Gastroesophageal sphincter (tissue), 4 donors: ENCODE data around the gene VEGFA. TPM values are rescaled to one million over a fixed set of nuclear protein-coding genes. Genes with fewer than 3 reads are reported as not detected.

Experiments used
- ATAC-seq: fragments of 150-250 bp; one replicate; pipeline ENCODE4 v1.9.1; 2016; ENCODE audit warnings: mild to moderate bottlenecking, moderate library complexity
- H3K27ac ChIP-seq, 4 donors: fragments of 200-600 bp; sonication (generic) in 3 of 4; 1 replicate in 3 of 4; 2 replicates in 1 of 4; pipeline ENCODE4 v1.5.1; 2016 to 2019
- H3K27me3 ChIP-seq: fragments of 200-600 bp; sonication (generic); one replicate; pipeline ENCODE4 v1.5.1; 2019
- H3K36me3 ChIP-seq, 2 donors: fragments of 200-600 bp; sonication (generic); one replicate each; pipeline ENCODE4 v1.5.1; 2019; ENCODE audit warnings: control low read depth in 1 of 2
- H3K4me1 ChIP-seq, 3 donors: fragments of 200-600 bp; sonication (generic); 1 replicate in 2 of 3; 2 replicates in 1 of 3; pipeline ENCODE4 v1.5.1; 2016 to 2019; ENCODE audit warnings: control low read depth in 2 of 3
- H3K4me3 ChIP-seq, 2 donors: fragments of 200-600 bp; sonication (generic); one replicate each; pipeline ENCODE4 v1.5.1; 2019; ENCODE audit warnings: mild to moderate bottlenecking in 1 of 2, moderate library complexity in 1 of 2
- H3K9me3 ChIP-seq, 3 donors: fragments of 200-600 bp; sonication (generic); one replicate each; pipeline ENCODE4 v1.5.1; 2017 to 2019; ENCODE audit warnings: control low read depth in 2 of 3
- EP300 ChIP-seq: sonication (generic); formaldehyde crosslinking; IDR thresholded peaks from one replicate; pipeline ENCODE4 v1.6.1; 2017; ENCODE audit warnings: antibody characterized with exemption, mild to moderate bottlenecking
- POLR2A ChIP-seq, 2 donors: fragments of 450-650 bp; IDR thresholded peaks; one replicate each; pipeline ENCODE4 v1.6.1; 2017; ENCODE audit warnings: antibody characterized with exemption in 2 of 2, mild to moderate bottlenecking in 2 of 2, moderate library complexity in 1 of 2
- POLR2AphosphoS5 ChIP-seq: sonication (generic); formaldehyde crosslinking; IDR thresholded peaks from one replicate; pipeline ENCODE4 v1.6.1; 2017; ENCODE audit warnings: antibody characterized with exemption
- WGBS, 2 donors: methylation state at CpG; one replicate each; pipeline ENCODE4 v1.1.5; 2018; ENCODE audit warnings: low coverage in 1 of 2; 5-methylcytosine and 5-hydroxymethylcytosine counted together
- total RNA-seq, 4 donors: library from RNA; depleted of rRNA; stranded (reverse); fragments of >200 nt; gene quantifications; one replicate each; pipeline ENCODE4 v1.1.0, GENCODE V29; 2016
- TF ChIP-seq, protein P1 (sequence below), 4 experiments: fragments of 200-600 bp in 2 of 4; fragments of 450-650 bp in 2 of 4; sonication (generic) in 1 of 4; IDR thresholded peaks; one replicate each; pipeline ENCODE4 v1.5.1; 2017 to 2019; ENCODE audit warnings: antibody characterized with exemption in 4 of 4, mild to moderate bottlenecking in 2 of 4, moderate library complexity in 2 of 4

Gene VEGFA
- total RNA-seq, 4 donors from 2014 or later: 32.2 to 66.2 (median 40.1) TPM

- no peak for TF ChIP-seq EP300
- TF ChIP-seq, protein P1, sequence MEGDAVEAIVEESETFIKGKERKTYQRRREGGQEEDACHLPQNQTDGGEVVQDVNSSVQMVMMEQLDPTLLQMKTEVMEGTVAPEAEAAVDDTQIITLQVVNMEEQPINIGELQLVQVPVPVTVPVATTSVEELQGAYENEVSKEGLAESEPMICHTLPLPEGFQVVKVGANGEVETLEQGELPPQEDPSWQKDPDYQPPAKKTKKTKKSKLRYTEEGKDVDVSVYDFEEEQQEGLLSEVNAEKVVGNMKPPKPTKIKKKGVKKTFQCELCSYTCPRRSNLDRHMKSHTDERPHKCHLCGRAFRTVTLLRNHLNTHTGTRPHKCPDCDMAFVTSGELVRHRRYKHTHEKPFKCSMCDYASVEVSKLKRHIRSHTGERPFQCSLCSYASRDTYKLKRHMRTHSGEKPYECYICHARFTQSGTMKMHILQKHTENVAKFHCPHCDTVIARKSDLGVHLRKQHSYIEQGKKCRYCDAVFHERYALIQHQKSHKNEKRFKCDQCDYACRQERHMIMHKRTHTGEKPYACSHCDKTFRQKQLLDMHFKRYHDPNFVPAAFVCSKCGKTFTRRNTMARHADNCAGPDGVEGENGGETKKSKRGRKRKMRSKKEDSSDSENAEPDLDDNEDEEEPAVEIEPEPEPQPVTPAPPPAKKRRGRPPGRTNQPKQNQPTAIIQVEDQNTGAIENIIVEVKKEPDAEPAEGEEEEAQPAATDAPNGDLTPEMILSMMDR (IDR thresholded peaks at IDR 0.05): no peak
- no peak for TF ChIP-seq POLR2AphosphoS5
- TF ChIP-seq POLR2A (IDR thresholded peaks at IDR 0.05): no peak
- no peak for ATAC-seq
- WGBS, 2 donors: 73 to 83% methylated on average over 2 to 4 of the region's 5 CpGs
- Histone ChIP-seq H3K9me3 (no peaks in the 10 kb centered on the region), H3K27me3 (peaks cover 15% of the 10 kb centered on the region), H3K4me3 (no peak overlapping the region), H3K4me1 (no peaks in the 10 kb centered on the region), H3K36me3 (no peaks in the 10 kb centered on the region), H3K27ac (no peak overlapping the region)
Measured at GRCh38 chr6:43762410-43762768, 7.6 kb upstream of the VEGFA start.

DNA sequence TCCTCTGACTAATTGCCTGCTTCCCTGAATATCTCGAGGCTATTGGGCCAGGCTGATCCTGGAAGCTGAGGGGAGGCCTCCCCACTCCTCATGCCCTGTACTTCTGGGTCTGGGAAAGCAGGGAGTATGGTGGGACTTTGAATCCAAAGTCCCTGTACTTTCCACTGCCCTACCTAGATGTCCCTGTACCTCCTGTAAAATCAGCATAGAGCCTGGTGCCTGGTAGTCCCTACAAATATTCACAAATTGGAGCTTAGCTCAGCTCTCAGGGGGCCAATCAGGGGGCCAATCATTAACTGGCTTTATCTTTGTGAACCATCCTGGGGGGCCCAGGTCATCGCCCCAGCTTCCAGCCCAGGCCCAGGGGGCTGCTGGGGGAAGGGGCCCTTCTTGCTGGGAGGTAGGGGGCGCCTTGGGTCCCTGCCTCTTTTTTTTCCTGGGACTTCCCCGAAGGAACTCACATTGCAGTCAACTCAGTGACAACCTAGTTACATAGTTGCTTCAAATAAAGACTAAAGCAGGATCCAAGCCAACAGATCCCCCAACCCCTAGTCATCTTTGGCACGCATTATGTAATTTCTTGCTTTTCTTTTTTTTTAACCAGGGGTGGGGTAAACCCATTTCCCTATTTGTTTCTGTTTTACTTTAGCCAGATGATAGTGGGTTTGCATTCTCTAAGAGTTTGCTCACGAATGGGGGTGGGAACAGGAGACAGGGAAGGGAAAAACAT lies 6.9 kb upstream of the VEGFA start:
- no peaks in the 10 kb centered on the region for H3K9me3 ChIP-seq
- H3K4me3 ChIP-seq: no peak overlapping the region
- no peak overlapping the region for H3K27ac ChIP-seq
- TF ChIP-seq EP300 (no peak), POLR2A (IDR thresholded peaks at IDR 0.05) (no peak), POLR2AphosphoS5 (no peak)
- TF ChIP-seq, protein P1 (IDR thresholded peaks at IDR 0.05): no peak
- peaks cover 14% of the 10 kb centered on the region for H3K27me3 ChIP-seq
- 30 to 40% methylated on average over 3 to 4 of the region's 6 CpGs for WGBS, 2 donors
- ATAC-seq: no peak
- H3K4me1 ChIP-seq: no peaks in the 10 kb centered on the region
- no peaks in the 10 kb centered on the region for H3K36me3 ChIP-seq

DNA sequence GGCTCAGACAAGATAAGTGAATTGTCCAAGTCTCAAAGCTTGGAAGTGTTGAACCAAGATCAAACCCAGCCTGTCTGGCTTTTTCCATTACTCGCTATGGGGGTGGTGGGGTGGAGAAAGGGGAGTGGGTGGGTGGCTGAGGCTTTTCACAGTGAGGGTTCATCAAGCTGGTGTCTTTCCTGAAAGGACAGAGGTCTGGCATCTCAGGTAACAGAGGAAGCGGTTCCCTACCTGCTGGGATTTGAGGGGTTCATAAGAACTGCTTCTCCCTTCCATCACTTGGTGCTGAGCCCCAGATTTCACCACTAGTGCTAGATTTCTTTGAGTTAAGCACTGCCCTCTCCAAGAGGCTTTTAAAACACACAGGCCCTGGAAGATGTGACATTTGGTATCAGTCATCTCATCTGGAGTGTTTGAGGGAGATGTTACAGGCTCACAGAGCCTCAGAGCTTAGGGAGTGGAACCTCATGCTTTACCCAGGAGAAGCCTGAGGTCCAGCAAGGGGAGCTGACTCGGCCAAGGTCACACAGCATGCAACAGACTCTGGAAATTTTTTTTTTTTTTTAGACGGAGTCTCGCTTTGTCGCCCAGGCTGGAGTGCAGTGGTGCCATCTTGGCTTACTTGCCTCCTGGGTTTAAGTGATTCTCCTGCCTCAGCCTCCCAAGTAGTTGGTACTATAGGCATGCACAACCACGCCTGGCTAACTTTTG lies 6.0 kb upstream of the VEGFA start:
- H3K27ac ChIP-seq: no peak overlapping the region
- peaks cover 6% of the 10 kb centered on the region for H3K27me3 ChIP-seq
- TF ChIP-seq POLR2AphosphoS5 (no peak), EP300 (no peak), POLR2A (IDR thresholded peaks at IDR 0.05) (no peak)
- TF ChIP-seq, protein P1 (IDR thresholded peaks at IDR 0.05): no peak
- H3K4me3 ChIP-seq: no peak overlapping the region
- no peaks in the 10 kb centered on the region for H3K36me3 ChIP-seq
- 90 to 95% methylated on average over 2 to 7 of the region's 7 CpGs for WGBS, 2 donors
- H3K9me3 ChIP-seq: no peaks in the 10 kb centered on the region
- ATAC-seq: no peak
- H3K4me1 ChIP-seq: peaks cover 0 to 7% (median 0%) of the 10 kb centered on the region in 3 donors

- no peak for ATAC-seq
- H3K9me3 ChIP-seq: no peaks in the 10 kb centered on the region
- no peak overlapping the region for H3K4me3 ChIP-seq
- TF ChIP-seq, protein P1 (IDR thresholded peaks at IDR 0.05): no peak
- peaks cover 0 to 15% (median 0%) of the 10 kb centered on the region in 3 donors for H3K4me1 ChIP-seq
- H3K27ac ChIP-seq: no peak overlapping the region
- H3K36me3 ChIP-seq: no peaks in the 10 kb centered on the region
- WGBS, 2 donors: 61 to 73% methylated on average over 3 of the region's 5 CpGs
- H3K27me3 ChIP-seq: no peaks in the 10 kb centered on the region
Measured at GRCh38 chr6:43764772-43765171, 5.2 kb upstream of the VEGFA start.
